IMR-90 (cell line): Measurements from ENCODE around the gene ARHGAP24. TPM values are rescaled to one million over a fixed set of nuclear protein-coding genes. Genes with fewer than 3 reads are reported as not detected.

ENCODE experiments used
- ATAC-seq: fragments of 200-7000 bp; cut with Tn5 transposase; 2 replicates; pipeline ENCODE4 v1.9.1; 2020; ENCODE audit warnings: low read depth, mild to moderate bottlenecking, moderate library complexity
- BruUV-seq: library from RNA; stranded (reverse); fragments of 400-500 nt; replicated peaks from 2 replicates; lab custom pipeline; 2021; lab: Mats Ljungman, UMichigan
- CTCF ChIA-PET: fragments of 300-600 bp; formaldehyde crosslinking; extraction: SDS; loops from one replicate; lab custom pipeline; 2021; ENCODE audit warnings: antibody characterized with exemption; lab: Yijun Ruan, JAX
- POLR2A ChIA-PET: fragments of 300-600 bp; sonication (Branson Sonifier 250); formaldehyde crosslinking; loops from one replicate; lab custom pipeline; 2022; ENCODE audit warnings: antibody characterized with exemption; ENCODE audit not compliant: unreplicated experiment; lab: Charles Lee
- DNase-seq: peaks from one replicate; pipeline ENCODE4 v3.0.0; 2013
- H2AFZ ChIP-seq: replicated peaks from 2 replicates; pipeline ENCODE3; 2013; ENCODE audit warnings: low read length, mild to moderate bottlenecking; ENCODE audit not compliant: poor library complexity
- H2AK5ac ChIP-seq: 2 replicates; pipeline ENCODE4 v1.6.1; 2013; ENCODE audit warnings: low read depth, low read length, inconsistent platforms
- H2AK9ac ChIP-seq: replicated peaks from 2 replicates; pipeline ENCODE3; 2013; ENCODE audit warnings: mild to moderate bottlenecking, low read depth, low read length, moderate library complexity; ENCODE audit not compliant: poor library complexity
- H2BK120ac ChIP-seq: 2 replicates; pipeline ENCODE4 v1.6.1; 2013; ENCODE audit warnings: low read depth, low read length, inconsistent platforms
- H2BK15ac ChIP-seq: 3 replicates; pipeline ENCODE4 v1.6.1; 2013; ENCODE audit warnings: low read depth, low read length, inconsistent platforms
- H2BK20ac ChIP-seq: 2 replicates; pipeline ENCODE4 v1.6.1; 2013; ENCODE audit warnings: low read depth, mild to moderate bottlenecking, inconsistent platforms, low read length, moderate library complexity
- H2BK5ac ChIP-seq: 2 replicates; pipeline ENCODE4 v1.6.1; 2013; ENCODE audit warnings: mild to moderate bottlenecking, low read depth, low read length, inconsistent platforms; ENCODE audit not compliant: poor library complexity, severe bottlenecking
- H3K14ac ChIP-seq: replicated peaks from 2 replicates; pipeline ENCODE4 v1.6.1; 2013; ENCODE audit warnings: low read depth, low read length, inconsistent platforms
- H3K18ac ChIP-seq: 2 replicates; pipeline ENCODE4 v1.6.1; 2013; ENCODE audit warnings: low read depth, low read length, control low read depth
- H3K23ac ChIP-seq: 2 replicates; pipeline ENCODE4 v1.6.1; 2013; ENCODE audit warnings: low read depth, low read length, inconsistent platforms
- H3K27ac ChIP-seq: 2 replicates; pipeline ENCODE4 v1.5.1; 2013; ENCODE audit warnings: mild to moderate bottlenecking, control low read depth, low read length; ENCODE audit not compliant: insufficient read depth
- H3K27me3 ChIP-seq: 2 replicates; pipeline ENCODE4 v1.6.1; 2013; ENCODE audit warnings: low read length; ENCODE audit not compliant: control insufficient read depth, insufficient read depth
- H3K36me3 ChIP-seq: 2 replicates; pipeline ENCODE4 v1.6.1; 2013; ENCODE audit warnings: low read length, mixed read lengths; ENCODE audit not compliant: control insufficient read depth, insufficient read depth
- H3K4ac ChIP-seq: 2 replicates; pipeline ENCODE4 v1.6.1; 2013; ENCODE audit warnings: low read depth, low read length, inconsistent platforms
- H3K4me1 ChIP-seq: 2 replicates; pipeline ENCODE4 v1.6.1; 2013; ENCODE audit warnings: low read length, mixed read lengths; ENCODE audit not compliant: control insufficient read depth, insufficient read depth
- H3K4me2 ChIP-seq: 2 replicates; pipeline ENCODE4 v1.6.1; 2013; ENCODE audit warnings: low read depth, mild to moderate bottlenecking, control low read depth, low read length, moderate library complexity
- H3K4me3 ChIP-seq: 2 replicates; pipeline ENCODE4 v1.5.1; 2013; ENCODE audit warnings: low read depth, mild to moderate bottlenecking, control low read depth, low read length, moderate library complexity; ENCODE audit not compliant: insufficient read depth
- H3K56ac ChIP-seq: 2 replicates; pipeline ENCODE4 v1.6.1; 2013; ENCODE audit warnings: low read length, inconsistent platforms; ENCODE audit not compliant: insufficient read depth; ENCODE audit errors: extremely low read depth
- H3K79me1 ChIP-seq, 2 experiments: 2 replicates each; pipeline ENCODE4 v1.6.1; 2013; ENCODE audit warnings: low read length in 2 of 2, inconsistent platforms in 1 of 2, low read depth in 1 of 2
- H3K9ac ChIP-seq: 2 replicates; pipeline ENCODE4 v1.6.1; 2013; ENCODE audit warnings: low read depth, low read length, control low read depth
- H3K9me1 ChIP-seq: 2 replicates; pipeline ENCODE4 v1.6.1; 2013; ENCODE audit warnings: low read length, inconsistent platforms; ENCODE audit not compliant: insufficient read depth
- H3K9me3 ChIP-seq: 2 replicates; pipeline ENCODE4 v1.6.1; 2013; ENCODE audit warnings: low read length; ENCODE audit not compliant: control insufficient read depth, insufficient read depth
- H4K20me1 ChIP-seq: 2 replicates; pipeline ENCODE4 v1.6.1; 2013; ENCODE audit warnings: low read length, inconsistent platforms; ENCODE audit not compliant: insufficient read depth
- H4K5ac ChIP-seq: 2 replicates; pipeline ENCODE4 v1.6.1; 2013; ENCODE audit warnings: mild to moderate bottlenecking, low read depth, low read length, control low read depth
- H4K8ac ChIP-seq, 2 experiments: 2 replicates each; pipeline ENCODE4 v1.6.1; 2013; ENCODE audit warnings: low read depth in 2 of 2, low read length in 2 of 2, control low read depth in 1 of 2, inconsistent platforms in 1 of 2
- H4K91ac ChIP-seq: 2 replicates; pipeline ENCODE4 v1.6.1; 2013; ENCODE audit warnings: low read depth, low read length, inconsistent platforms; ENCODE audit not compliant: insufficient read depth
- BHLHE40 ChIP-seq: fragments of 150-350 bp; IDR thresholded peaks from 2 replicates; pipeline ENCODE4 v1.6.1; 2016; ENCODE audit warnings: mild to moderate bottlenecking, low read depth, low read length
- CEBPB ChIP-seq: IDR thresholded peaks from 2 replicates; pipeline ENCODE4 v1.6.1; 2012; ENCODE audit warnings: low read depth, low read length, improper control_type of control experiment
- CHD1 ChIP-seq: IDR thresholded peaks from 2 replicates; pipeline ENCODE4 v1.6.1; 2012; ENCODE audit warnings: low read depth, low read length, improper control_type of control experiment
- CTCF ChIP-seq: conservative IDR thresholded peaks from 2 replicates; pipeline ENCODE4 v1.5.1; 2012; ENCODE audit warnings: mild to moderate bottlenecking, low read depth, low read length, improper control_type of control experiment
- FOS ChIP-seq: fragments of 150-350 bp; IDR thresholded peaks from 2 replicates; pipeline ENCODE4 v1.6.1; 2016; ENCODE audit warnings: low read depth, low read length
- MAFK ChIP-seq: IDR thresholded peaks from 2 replicates; pipeline ENCODE4 v1.6.1; 2012; ENCODE audit warnings: low read depth, low read length, improper control_type of control experiment
- MAZ ChIP-seq: IDR thresholded peaks from 2 replicates; pipeline ENCODE4 v1.6.1; 2012; ENCODE audit warnings: low read depth, mild to moderate bottlenecking, low read length, improper control_type of control experiment, moderate library complexity, borderline replicate concordance
- MXI1 ChIP-seq: IDR thresholded peaks from 2 replicates; pipeline ENCODE4 v1.6.1; 2012; ENCODE audit warnings: low read depth, mild to moderate bottlenecking, low read length, moderate library complexity, borderline replicate concordance
- NFE2L2 ChIP-seq: fragments of 150-350 bp; IDR thresholded peaks from 2 replicates; pipeline ENCODE4 v1.6.1; 2016; ENCODE audit warnings: low read depth, mild to moderate bottlenecking, low read length
- POLR2A ChIP-seq: IDR thresholded peaks from 2 replicates; pipeline ENCODE4 v1.6.1; 2012; ENCODE audit warnings: mild to moderate bottlenecking, low read depth, low read length
- RAD21 ChIP-seq: IDR thresholded peaks from 2 replicates; pipeline ENCODE4 v1.6.1; 2012; ENCODE audit warnings: low read length, improper control_type of control experiment
- RCOR1 ChIP-seq: IDR thresholded peaks from 2 replicates; pipeline ENCODE4 v1.6.1; 2012; ENCODE audit warnings: mild to moderate bottlenecking, low read length, improper control_type of control experiment; ENCODE audit not compliant: insufficient replicate concordance
- RFX5 ChIP-seq: IDR thresholded peaks from 2 replicates; pipeline ENCODE4 v1.8.0; 2012; ENCODE audit warnings: low read depth, mild to moderate bottlenecking, low read length, moderate library complexity
- SMC3 ChIP-seq: fragments of 150-350 bp; IDR thresholded peaks from 2 replicates; pipeline ENCODE4 v1.6.1; 2016; ENCODE audit warnings: low read depth, mild to moderate bottlenecking, antibody characterized with exemption, low read length, moderate library complexity
- WGBS, 2 experiments: methylation state at CpG; one replicate each; pipeline versions ENCODE4 v1.1.5 to v1.1.7; 2013; ENCODE audit warnings: missing lambda C conversion rate in 2 of 2; ENCODE audit not compliant: insufficient read length in 1 of 2; ENCODE audit errors: extremely low coverage in 2 of 2; 5-methylcytosine and 5-hydroxymethylcytosine counted together
- dilution Hi-C: fragments of 300-500 bp; cut with HindIII; formaldehyde crosslinking; loops from one replicate; pipeline ENCODE4 v1.14.3; 2018; ENCODE audit warnings: low sequenced_read_pairs; ENCODE audit not compliant: unreplicated experiment
- in situ Hi-C: fragments of 300-500 bp; cut with MboI; formaldehyde crosslinking; loops from 3 replicates; pipeline ENCODE4 v1.14.3; 2019; ENCODE audit warnings: low sequenced_read_pairs, inconsistent platforms, mixed read lengths
- intact Hi-C: fragments of 100-400 bp; cut with micrococcal nuclease; formaldehyde crosslinking; loops from 2 replicates; pipeline ENCODE4 v1.10.0; 2022
- polyA plus RNA-seq, 3 experiments: library from polyadenylated mRNA; depleted of rRNA; stranded (reverse); fragments of >200 nt; gene quantifications; 2 replicates each; pipeline ENCODE4 v1.2.3, GENCODE V29; 2012; ENCODE audit warnings: low replicate concordance in 1 of 3
- total RNA-seq: library from RNA; depleted of rRNA; stranded (reverse); fragments of >200 nt; gene quantifications from 2 replicates; pipeline ENCODE4 v1.2.3, GENCODE V29; 2012
- TF ChIP-seq, protein P1 (sequence below): fragments of 150-350 bp; IDR thresholded peaks from 2 replicates; pipeline ENCODE4 v1.6.1; 2017; ENCODE audit warnings: mild to moderate bottlenecking, antibody characterized with exemption, low read length, low read depth
- TF ChIP-seq, protein P2 (sequence below): fragments of 150-350 bp; IDR thresholded peaks from 2 replicates; pipeline ENCODE4 v1.6.1; 2016; ENCODE audit warnings: low read depth, mild to moderate bottlenecking, low read length, moderate library complexity, borderline replicate concordance

ARHGAP24 gene
- total and polyA plus RNA-seq, 2 of the 4 experiments (the other 2 are of a cell fraction) = 11.9 to 24.0 TPM

GRCh38 chr4:85956293-85956945 lies 481.5 kb downstream of the ARHGAP24 start:
- H3K56ac ChIP-seq = no peak overlapping the region
- no peaks in the 10 kb centered on the region for H3K9me1 ChIP-seq
- intact Hi-C loops = no loop called here
- no peak overlapping the region for H2AK9ac ChIP-seq
- no peak overlapping the region for H3K4me2 ChIP-seq
- DNase-seq (no peak), ATAC-seq (no peak)
- no peak overlapping the region for H2BK5ac ChIP-seq
- dilution Hi-C loops = no loop called here
- H2AK5ac ChIP-seq = no peak overlapping the region
- H3K27ac ChIP-seq = no peak overlapping the region
- 0 out of 2 replicates have a peak, but pooled peaks cover 2% of the 10 kb centered on the region for H3K4me1 ChIP-seq
- CTCF ChIA-PET = interaction anchor here (1.2 kb wide), 1 partner anchor 8 kb away, joined by 4 read pairs; no protein-coding TSS in a partner anchor
- H3K9ac ChIP-seq = no peak overlapping the region
- H3K14ac ChIP-seq = no peak overlapping the region
- H4K20me1 ChIP-seq = no peaks in the 10 kb centered on the region
- no peak overlapping the region for H2BK120ac ChIP-seq
- no TSS peak for BruUV-seq
- H3K4me3 ChIP-seq = no peak overlapping the region
- no peak overlapping the region for H2AFZ ChIP-seq
- H4K5ac ChIP-seq = no peak overlapping the region
- H3K18ac ChIP-seq = no peak overlapping the region
- no peak overlapping the region for H2BK15ac ChIP-seq
- no peaks in the 10 kb centered on the region for H3K27me3 ChIP-seq
- no peak overlapping the region for H3K23ac ChIP-seq
- TF ChIP-seq, protein P1, sequence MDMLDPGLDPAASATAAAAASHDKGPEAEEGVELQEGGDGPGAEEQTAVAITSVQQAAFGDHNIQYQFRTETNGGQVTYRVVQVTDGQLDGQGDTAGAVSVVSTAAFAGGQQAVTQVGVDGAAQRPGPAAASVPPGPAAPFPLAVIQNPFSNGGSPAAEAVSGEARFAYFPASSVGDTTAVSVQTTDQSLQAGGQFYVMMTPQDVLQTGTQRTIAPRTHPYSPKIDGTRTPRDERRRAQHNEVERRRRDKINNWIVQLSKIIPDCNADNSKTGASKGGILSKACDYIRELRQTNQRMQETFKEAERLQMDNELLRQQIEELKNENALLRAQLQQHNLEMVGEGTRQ = no peak
- TF ChIP-seq POLR2A (no peak), MAFK (no peak), CHD1 (no peak), RAD21 (no peak), RCOR1 (no peak), SMC3 (no peak), RFX5 (no peak), BHLHE40 (no peak), CTCF (no peak), NFE2L2 (no peak), FOS (no peak), MAZ (no peak), CEBPB (no peak), MXI1 (no peak)
- TF ChIP-seq, protein P2, sequence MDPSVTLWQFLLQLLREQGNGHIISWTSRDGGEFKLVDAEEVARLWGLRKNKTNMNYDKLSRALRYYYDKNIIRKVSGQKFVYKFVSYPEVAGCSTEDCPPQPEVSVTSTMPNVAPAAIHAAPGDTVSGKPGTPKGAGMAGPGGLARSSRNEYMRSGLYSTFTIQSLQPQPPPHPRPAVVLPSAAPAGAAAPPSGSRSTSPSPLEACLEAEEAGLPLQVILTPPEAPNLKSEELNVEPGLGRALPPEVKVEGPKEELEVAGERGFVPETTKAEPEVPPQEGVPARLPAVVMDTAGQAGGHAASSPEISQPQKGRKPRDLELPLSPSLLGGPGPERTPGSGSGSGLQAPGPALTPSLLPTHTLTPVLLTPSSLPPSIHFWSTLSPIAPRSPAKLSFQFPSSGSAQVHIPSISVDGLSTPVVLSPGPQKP = no peak
- H4K91ac ChIP-seq = no peak overlapping the region
- no peaks in the 10 kb centered on the region for H3K36me3 ChIP-seq
- H3K4ac ChIP-seq = no peak overlapping the region
- H2BK20ac ChIP-seq = no peak overlapping the region
- in situ Hi-C loops = no loop called here
- no peaks in the 10 kb centered on the region for H3K9me3 ChIP-seq
- peaks cover 5 to 21% of the 10 kb centered on the region in 2 experiments; a peak in 3 of 4 replicates for H3K79me1 ChIP-seq
- POLR2A ChIA-PET = no interaction called here
- no peak overlapping the region for H4K8ac ChIP-seq
- 100% methylated on average over 1 of the region's 17 CpGs; no CpG with 5 or more reads in 1 of the 2 experiments for WGBS, 2 experiments
